Endodermal cell (in vitro differentiated cells): ENCODE data around the gene LRRC25. TPM values are rescaled to one million over a fixed set of nuclear protein-coding genes. Genes with fewer than 3 reads are reported as not detected.

Experiments
- DNase-seq: peaks from one replicate; pipeline ENCODE4 v3.0.0-alpha.2; 2017
- H3K27ac ChIP-seq: 2 replicates; pipeline ENCODE4 v1.5.1; 2013; ENCODE audit warnings: mild to moderate bottlenecking, low read depth, low read length, moderate library complexity
- H3K27me3 ChIP-seq: 2 replicates; pipeline ENCODE4 v1.6.1; 2013; ENCODE audit warnings: mild to moderate bottlenecking, low read length, moderate library complexity; ENCODE audit not compliant: insufficient read depth, control insufficient read depth, poor library complexity, severe bottlenecking
- H3K36me3 ChIP-seq: 2 replicates; pipeline ENCODE4 v1.7.0; 2013; ENCODE audit warnings: mild to moderate bottlenecking, low read length, moderate library complexity; ENCODE audit not compliant: control insufficient read depth, insufficient read depth
- H3K4me1 ChIP-seq: one replicate; pipeline ENCODE4 v1.7.0; 2013; ENCODE audit warnings: low read length; ENCODE audit not compliant: control insufficient read depth, insufficient read depth
- H3K4me3 ChIP-seq: 2 replicates; pipeline ENCODE4 v1.5.1; 2013; ENCODE audit warnings: mild to moderate bottlenecking, low read length, moderate library complexity
- H3K9ac ChIP-seq: 2 replicates; pipeline ENCODE4 v1.6.1; 2013; ENCODE audit warnings: mild to moderate bottlenecking, low read length, moderate library complexity; ENCODE audit not compliant: poor library complexity, severe bottlenecking; ENCODE audit errors: extremely low read depth
- H3K9me3 ChIP-seq: 2 replicates; pipeline ENCODE4 v1.6.1; 2013; ENCODE audit warnings: mild to moderate bottlenecking, low read length, moderate library complexity; ENCODE audit not compliant: control insufficient read depth
- H3K27ac Mint-ChIP-seq: 2 replicates; pipeline ENCODE4 v1.8.0; 2020; ENCODE audit warnings: mixed read lengths
- H3K27me3 Mint-ChIP-seq: 2 replicates; pipeline ENCODE4 v1.8.0; 2021; ENCODE audit warnings: mild to moderate bottlenecking, mixed read lengths; ENCODE audit not compliant: insufficient read depth
- H3K36me3 Mint-ChIP-seq: 2 replicates; pipeline ENCODE4 v1.8.0; 2020; ENCODE audit warnings: low read depth, mixed read lengths
- H3K4me1 Mint-ChIP-seq: 2 replicates; pipeline ENCODE4 v1.8.0; 2020; ENCODE audit warnings: mixed read lengths
- H3K4me3 Mint-ChIP-seq: 2 replicates; pipeline ENCODE4 v1.8.0; 2020; ENCODE audit warnings: mild to moderate bottlenecking, moderate library complexity, mixed read lengths
- H3K9me3 Mint-ChIP-seq: 2 replicates; pipeline ENCODE4 v1.8.0; 2020; ENCODE audit warnings: mild to moderate bottlenecking, mixed read lengths
- WGBS, 2 experiments: methylation state at CpG; one replicate each; pipeline versions ENCODE4 v1.1.5 to v1.1.7; 2013; ENCODE audit warnings: missing lambda C conversion rate in 2 of 2, mixed read lengths in 1 of 2; ENCODE audit not compliant: insufficient coverage in 1 of 2, insufficient read length in 1 of 2; 5-methylcytosine and 5-hydroxymethylcytosine counted together
- total RNA-seq, 2 donors: library from RNA; stranded (reverse); fragmentation: NEBNext Ultra II Directional in 1 of 2; extraction: Animal tissue kit (Norgen Biotek cat#: 25700) in 1 of 2; gene quantifications; 2 replicates in 1 of 2; 3 replicates in 1 of 2; pipeline ENCODE4 v1.2.1, GENCODE V29; 2021
- TF ChIP-seq, protein P1 (sequence below): fragments of 200-600 bp; sonication (generic); conservative IDR thresholded peaks from 2 replicates; pipeline ENCODE4 v1.5.0; 2021; ENCODE audit warnings: antibody characterized with exemption, mild to moderate bottlenecking

The LRRC25 gene
- total RNA-seq, 2 donors from 2014 or later = not detected

DNA sequence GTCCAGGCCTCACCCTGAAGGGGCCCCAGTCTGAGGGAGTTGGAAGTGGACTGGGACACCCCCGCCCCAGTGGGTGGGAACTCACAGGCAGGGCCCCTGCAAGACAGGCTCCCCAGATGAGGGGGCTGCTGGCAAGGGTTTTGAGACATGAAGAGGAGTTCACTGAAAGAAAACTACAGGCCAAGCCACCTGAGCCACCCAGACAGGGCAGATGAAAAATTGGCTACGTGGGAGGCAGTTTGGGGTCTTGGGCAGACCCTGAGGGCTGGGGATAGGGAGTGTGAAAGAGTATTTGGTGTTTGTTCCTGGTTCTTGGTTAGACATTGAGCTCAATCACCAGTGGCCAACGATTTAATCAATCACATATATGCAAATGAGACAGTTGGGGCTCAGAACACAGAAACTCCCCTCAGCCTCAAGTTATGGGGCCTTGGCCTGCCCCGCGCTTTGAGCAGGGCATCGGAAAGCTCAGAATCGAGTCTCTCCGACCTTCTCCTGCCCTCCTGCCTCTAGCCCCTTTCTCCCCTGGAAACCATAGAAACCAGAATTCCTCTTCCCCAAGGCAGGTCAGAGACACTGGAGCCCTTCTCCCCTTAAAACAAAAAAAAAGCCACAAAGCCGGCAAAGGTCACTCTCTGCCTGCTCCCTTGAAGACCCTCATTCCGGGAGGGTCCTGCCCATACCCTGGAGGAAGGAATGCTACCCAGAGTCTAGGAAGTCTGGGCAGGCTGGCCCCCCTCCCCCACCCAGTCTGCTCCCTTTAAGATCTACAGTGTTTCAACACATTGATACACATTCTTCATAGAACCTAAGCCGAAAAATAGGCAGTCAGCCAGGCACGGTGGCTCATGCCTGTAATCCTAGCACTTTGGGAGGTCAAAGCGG, 41.8 kb upstream of the LRRC25 start:
- Histone ChIP-seq H3K4me1 (peaks cover 15% of the 10 kb centered on the region), H3K9me3 (no peaks in the 10 kb centered on the region), H3K27me3 (no peaks in the 10 kb centered on the region), H3K4me3 (peak overlapping the region; percentile 34), H3K27ac (peak overlapping the region; percentile 92), H3K36me3 (peaks cover 3% of the 10 kb centered on the region), H3K9ac (peak overlapping the region; percentile 67)
- WGBS, 2 experiments = 49 to 60% methylated on average over 11 to 13 of the region's 13 CpGs
- TF ChIP-seq, protein P1, sequence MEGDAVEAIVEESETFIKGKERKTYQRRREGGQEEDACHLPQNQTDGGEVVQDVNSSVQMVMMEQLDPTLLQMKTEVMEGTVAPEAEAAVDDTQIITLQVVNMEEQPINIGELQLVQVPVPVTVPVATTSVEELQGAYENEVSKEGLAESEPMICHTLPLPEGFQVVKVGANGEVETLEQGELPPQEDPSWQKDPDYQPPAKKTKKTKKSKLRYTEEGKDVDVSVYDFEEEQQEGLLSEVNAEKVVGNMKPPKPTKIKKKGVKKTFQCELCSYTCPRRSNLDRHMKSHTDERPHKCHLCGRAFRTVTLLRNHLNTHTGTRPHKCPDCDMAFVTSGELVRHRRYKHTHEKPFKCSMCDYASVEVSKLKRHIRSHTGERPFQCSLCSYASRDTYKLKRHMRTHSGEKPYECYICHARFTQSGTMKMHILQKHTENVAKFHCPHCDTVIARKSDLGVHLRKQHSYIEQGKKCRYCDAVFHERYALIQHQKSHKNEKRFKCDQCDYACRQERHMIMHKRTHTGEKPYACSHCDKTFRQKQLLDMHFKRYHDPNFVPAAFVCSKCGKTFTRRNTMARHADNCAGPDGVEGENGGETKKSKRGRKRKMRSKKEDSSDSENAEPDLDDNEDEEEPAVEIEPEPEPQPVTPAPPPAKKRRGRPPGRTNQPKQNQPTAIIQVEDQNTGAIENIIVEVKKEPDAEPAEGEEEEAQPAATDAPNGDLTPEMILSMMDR = peak; percentile 55
- Mint-ChIP-seq H3K4me3 (peak overlapping the region; percentile 63), H3K27ac (peak overlapping the region; percentile 93), H3K36me3 (peaks cover 14% of the 10 kb centered on the region), H3K9me3 (peaks cover 3% of the 10 kb centered on the region), H3K27me3 (peaks cover 3% of the 10 kb centered on the region), H3K4me1 (peaks cover 13% of the 10 kb centered on the region)
- DNase-seq = peak; percentile 58

DNA sequence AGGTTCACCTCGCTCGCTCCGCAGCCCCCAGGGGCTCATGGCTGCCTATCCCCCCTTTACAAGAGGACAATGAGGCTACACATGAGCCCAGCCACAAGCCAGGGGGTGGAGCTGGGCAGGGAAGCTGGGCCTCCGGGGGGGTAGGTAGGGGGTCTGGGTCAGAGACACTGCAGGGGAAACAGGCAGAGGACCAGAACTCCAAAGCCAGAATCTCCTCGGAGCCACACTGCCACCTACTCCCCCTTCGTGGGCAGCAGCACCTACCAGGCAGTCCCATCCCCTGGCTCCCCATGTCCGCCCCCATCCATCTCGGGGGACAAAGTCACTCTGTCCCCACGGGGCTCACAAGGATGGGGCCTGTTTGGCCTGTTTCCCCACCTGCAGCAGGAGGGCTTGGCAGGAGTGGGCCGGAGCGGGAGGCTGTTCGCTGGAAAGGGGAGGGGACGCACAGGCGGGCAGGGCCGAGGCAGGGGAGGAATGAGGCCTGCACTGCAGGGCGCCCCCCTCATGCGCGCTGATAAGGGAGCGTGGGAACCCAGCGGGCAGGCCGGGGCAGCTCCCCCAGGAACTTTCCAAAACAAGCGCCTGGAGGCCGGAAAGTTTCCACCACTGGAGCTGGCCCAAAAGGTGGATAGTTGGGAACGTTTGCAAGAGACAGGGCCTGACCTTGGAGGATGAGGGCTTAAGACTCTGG, 41.1 kb upstream of the LRRC25 start:
- peak overlapping the region; percentile 63 for H3K4me3 Mint-ChIP-seq
- WGBS, 2 experiments = 10 to 21% methylated on average over 12 to 24 of the region's 24 CpGs
- H3K4me1 Mint-ChIP-seq = peaks cover 13% of the 10 kb centered on the region

More for the DNA sequence above, 41.1 kb upstream of the LRRC25 start:
- Histone ChIP-seq H3K27ac (peak overlapping the region; percentile 92), H3K9me3 (no peaks in the 10 kb centered on the region), H3K4me1 (peaks cover 15% of the 10 kb centered on the region), H3K36me3 (peaks cover 3% of the 10 kb centered on the region), H3K27me3 (no peaks in the 10 kb centered on the region), H3K4me3 (peak overlapping the region; percentile 53), H3K9ac (peak overlapping the region; percentile 67)
- peaks cover 14% of the 10 kb centered on the region for H3K36me3 Mint-ChIP-seq
- peaks cover 3% of the 10 kb centered on the region for H3K9me3 Mint-ChIP-seq
- peaks cover 3% of the 10 kb centered on the region for H3K27me3 Mint-ChIP-seq
- H3K27ac Mint-ChIP-seq = peak overlapping the region; percentile 93
- TF ChIP-seq, protein P1 = no peak
- DNase-seq = peak; percentile 92
